ENCODE measurements around the gene GRIN3B. TPM values are rescaled to one million over a fixed set of nuclear protein-coding genes. Genes with fewer than 3 reads are reported as not detected.
"Not testable (repeated sequence)": the region's sequence is repeated elsewhere in the genome, so short reads cannot be mapped to it uniquely, and the experiment has no call there.

Gene GRIN3B
- polyA plus RNA-seq (2012; ENCODE audit: insufficient read depth, insufficient read length) = 0.36 TPM

- DNase-seq (ENCODE audit: low read depth, low spot score) = no peak
- no peak within 1 kb of the TSS for H3K4me3 ChIP-seq (ENCODE audit: low read length)
Observed at GRCh38 chr19:1000095-1000494, at the start of gene GRIN3B. Gene GRIN3B (plus strand): TSS chr19:1000419. CDS start chr19:1000438, 19 bp downstream.

- H3K4me3 ChIP-seq (ENCODE audit: low read length) = no peak overlapping the region
- DNase-seq (ENCODE audit: low read depth, low spot score) = no peak
Observed at GRCh38 chr19:952049-952679, 48.1 kb upstream of the GRIN3B start.

GRCh38 chr19:952680-953444, 47.4 kb upstream of the GRIN3B start:
- DNase-seq (ENCODE audit: low read depth, low spot score) = no peak
- no peak overlapping the region for H3K4me3 ChIP-seq (ENCODE audit: low read length)

- no peak overlapping the region for H3K4me3 ChIP-seq (ENCODE audit: low read length)
- no peak for DNase-seq (ENCODE audit: low read depth, low spot score)
Observed at GRCh38 chr19:953445-954271, 46.6 kb upstream of the GRIN3B start.

GRCh38 chr19:954272-954671, 45.9 kb upstream of the GRIN3B start:
- no peak overlapping the region for H3K4me3 ChIP-seq (ENCODE audit: low read length)
- no peak for DNase-seq (ENCODE audit: low read depth, low spot score)

- no peak overlapping the region for H3K4me3 ChIP-seq (ENCODE audit: low read length)
- DNase-seq (ENCODE audit: low read depth, low spot score) = no peak
Observed at GRCh38 chr19:954672-955494, 45.3 kb upstream of the GRIN3B start.

- no peak for DNase-seq (ENCODE audit: low read depth, low spot score)
- H3K4me3 ChIP-seq (ENCODE audit: low read length) = no peak overlapping the region
Observed at GRCh38 chr19:955803-956765, 44.1 kb upstream of the GRIN3B start.

GRCh38 chr19:956766-957440, 43.3 kb upstream of the GRIN3B start:
- no peak for DNase-seq (ENCODE audit: low read depth, low spot score)
- no peak overlapping the region for H3K4me3 ChIP-seq (ENCODE audit: low read length)

GRCh38 chr19:957578-957977, 42.6 kb upstream of the GRIN3B start:
- not testable (repeated sequence) for H3K4me3 ChIP-seq (ENCODE audit: low read length); DNase-seq (ENCODE audit: low read depth, low spot score)

- no peak overlapping the region for H3K4me3 ChIP-seq (ENCODE audit: low read length)
- no peak for DNase-seq (ENCODE audit: low read depth, low spot score)
Observed at GRCh38 chr19:958967-959855, 41.0 kb upstream of the GRIN3B start.

- H3K4me3 ChIP-seq (ENCODE audit: low read length) = no peak overlapping the region
- DNase-seq (ENCODE audit: low read depth, low spot score) = no peak
Observed at GRCh38 chr19:960020-960419, 40.2 kb upstream of the GRIN3B start.

- H3K4me3 ChIP-seq (ENCODE audit: low read length) = no peak overlapping the region
- DNase-seq (ENCODE audit: low read depth, low spot score) = no peak
Observed at GRCh38 chr19:960601-960938, 39.6 kb upstream of the GRIN3B start.

- DNase-seq (ENCODE audit: low read depth, low spot score) = no peak
- H3K4me3 ChIP-seq (ENCODE audit: low read length) = no peak overlapping the region
Observed at GRCh38 chr19:961866-962620, 38.2 kb upstream of the GRIN3B start.

GRCh38 chr19:962683-963400, 37.4 kb upstream of the GRIN3B start:
- DNase-seq (ENCODE audit: low read depth, low spot score) = no peak
- no peak overlapping the region for H3K4me3 ChIP-seq (ENCODE audit: low read length)

- H3K4me3 ChIP-seq (ENCODE audit: low read length) = no peak overlapping the region
- DNase-seq (ENCODE audit: low read depth, low spot score) = no peak
Observed at GRCh38 chr19:963486-963951, 36.7 kb upstream of the GRIN3B start.

Measured in Jurkat, Clone E6-1 (cell line).